Adipocyte (in vitro differentiated cells): ENCODE results near the gene HVCN1.

Experiments
- DNase-seq: peaks from one replicate; pipeline ENCODE4 v3.0.0-alpha.2; 2015; ENCODE audit warnings: low read depth
- H3K27me3 ChIP-seq: replicated peaks from 2 replicates; pipeline ENCODE4 v1.7.0; 2013; ENCODE audit warnings: mild to moderate bottlenecking, low read length, moderate library complexity; ENCODE audit not compliant: control insufficient read depth, insufficient read depth
- H3K36me3 ChIP-seq: 2 replicates; pipeline ENCODE4 v1.7.0; 2013; ENCODE audit warnings: low read length, mild to moderate bottlenecking, moderate library complexity; ENCODE audit not compliant: control insufficient read depth, insufficient read depth, severe bottlenecking
- H3K4me1 ChIP-seq: 2 replicates; pipeline ENCODE4 v1.7.0; 2013; ENCODE audit warnings: mild to moderate bottlenecking, low read length, moderate library complexity; ENCODE audit not compliant: control insufficient read depth, insufficient read depth
- H3K4me3 ChIP-seq: 2 replicates; pipeline ENCODE4 v1.7.0; 2013; ENCODE audit warnings: mild to moderate bottlenecking, low read length, moderate library complexity
- H3K9ac ChIP-seq: 2 replicates; pipeline ENCODE4 v1.7.0; 2013; ENCODE audit warnings: mild to moderate bottlenecking, low read length, moderate library complexity
- H3K9me3 ChIP-seq: 2 replicates; pipeline ENCODE4 v1.7.0; 2013; ENCODE audit warnings: mild to moderate bottlenecking, low read length, moderate library complexity; ENCODE audit not compliant: control insufficient read depth

The HVCN1 gene

GRCh38 chr12:110683888-110684287 is 5.0 kb downstream of the HVCN1 start:
- peaks cover 22% of the 10 kb centered on the region for H3K27me3 ChIP-seq
- H3K4me1 ChIP-seq, result peaks cover 4% of the 10 kb centered on the region
- no peak for DNase-seq

GRCh38 chr12:110680032-110680431 is 8.9 kb downstream of the HVCN1 start:
- DNase-seq, result no peak
- Histone ChIP-seq H3K36me3 (no peaks in the 10 kb centered on the region), H3K4me1 (no peaks in the 10 kb centered on the region), H3K27me3 (peaks cover 3% of the 10 kb centered on the region), H3K9me3 (peaks cover 3% of the 10 kb centered on the region), H3K4me3 (no peak overlapping the region), H3K9ac (no peak overlapping the region)

More at GRCh38 chr12:110683888-110684287, 5.0 kb downstream of the HVCN1 start:
- H3K4me3 ChIP-seq, result no peak overlapping the region
- no peak overlapping the region for H3K9ac ChIP-seq
- H3K9me3 ChIP-seq, result peaks cover 3% of the 10 kb centered on the region
- no peaks in the 10 kb centered on the region for H3K36me3 ChIP-seq

GRCh38 chr12:110679201-110679600 is 9.7 kb downstream of the HVCN1 start:
- H3K4me1 ChIP-seq, result no peaks in the 10 kb centered on the region
- peaks cover 6% of the 10 kb centered on the region for H3K9me3 ChIP-seq
- no peak for DNase-seq
- peaks cover 3% of the 10 kb centered on the region for H3K27me3 ChIP-seq
- H3K4me3 ChIP-seq, result no peak overlapping the region
- no peaks in the 10 kb centered on the region for H3K36me3 ChIP-seq
- H3K9ac ChIP-seq, result no peak overlapping the region

GRCh38 chr12:110677982-110678381 is 10.9 kb downstream of the HVCN1 start:
- no peak overlapping the region for H3K9ac ChIP-seq
- no peaks in the 10 kb centered on the region for H3K4me1 ChIP-seq
- peaks cover 6% of the 10 kb centered on the region for H3K9me3 ChIP-seq
- no peak for DNase-seq
- peaks cover 3% of the 10 kb centered on the region for H3K27me3 ChIP-seq
- no peak overlapping the region for H3K4me3 ChIP-seq
- no peaks in the 10 kb centered on the region for H3K36me3 ChIP-seq

- Histone ChIP-seq H3K36me3 (no peaks in the 10 kb centered on the region), H3K9ac (no peak overlapping the region), H3K27me3 (peaks cover 3% of the 10 kb centered on the region), H3K4me1 (no peaks in the 10 kb centered on the region), H3K4me3 (no peak overlapping the region), H3K9me3 (peaks cover 6% of the 10 kb centered on the region)
- no peak for DNase-seq
Observed at GRCh38 chr12:110677206-110677911, 11.6 kb downstream of the HVCN1 start.

- no peak for DNase-seq
- no peak overlapping the region for H3K4me3 ChIP-seq
- no peak overlapping the region for H3K9ac ChIP-seq
- peaks cover 6% of the 10 kb centered on the region for H3K9me3 ChIP-seq
- H3K4me1 ChIP-seq, result no peaks in the 10 kb centered on the region
- peaks cover 3% of the 10 kb centered on the region for H3K27me3 ChIP-seq
- H3K36me3 ChIP-seq, result no peaks in the 10 kb centered on the region
Observed at GRCh38 chr12:110676171-110676570, 12.7 kb downstream of the HVCN1 start.

GRCh38 chr12:110670161-110670701 is 18.7 kb downstream of the HVCN1 start:
- H3K4me1 ChIP-seq, result no peaks in the 10 kb centered on the region
- peaks cover 13% of the 10 kb centered on the region for H3K9me3 ChIP-seq
- DNase-seq, result no peak
- no peaks in the 10 kb centered on the region for H3K36me3 ChIP-seq
- no peak overlapping the region for H3K4me3 ChIP-seq
- no peak overlapping the region for H3K9ac ChIP-seq
- peaks cover 9% of the 10 kb centered on the region for H3K27me3 ChIP-seq

- H3K36me3 ChIP-seq, result no peaks in the 10 kb centered on the region
- H3K27me3 ChIP-seq, result peaks cover 9% of the 10 kb centered on the region
- H3K4me3 ChIP-seq, result no peak overlapping the region
- no peaks in the 10 kb centered on the region for H3K4me1 ChIP-seq
- H3K9ac ChIP-seq, result no peak overlapping the region
- peaks cover 17% of the 10 kb centered on the region for H3K9me3 ChIP-seq
- DNase-seq, result no peak
Observed at GRCh38 chr12:110669193-110669502, 19.8 kb downstream of the HVCN1 start.

GRCh38 chr12:110668480-110669192 is 20.3 kb downstream of the HVCN1 start:
- H3K4me3 ChIP-seq, result no peak overlapping the region
- DNase-seq, result no peak
- H3K27me3 ChIP-seq, result peaks cover 9% of the 10 kb centered on the region
- no peaks in the 10 kb centered on the region for H3K4me1 ChIP-seq
- H3K36me3 ChIP-seq, result no peaks in the 10 kb centered on the region
- H3K9ac ChIP-seq, result no peak overlapping the region
- peaks cover 17% of the 10 kb centered on the region for H3K9me3 ChIP-seq

GRCh38 chr12:110667671-110668070 is 21.2 kb downstream of the HVCN1 start:
- no peak overlapping the region for H3K9ac ChIP-seq
- DNase-seq, result no peak

GRCh38 chr12:110666892-110667291 is 22.0 kb downstream of the HVCN1 start:
- Histone ChIP-seq H3K9me3 (peaks cover 17% of the 10 kb centered on the region), H3K36me3 (no peaks in the 10 kb centered on the region), H3K27me3 (peaks cover 9% of the 10 kb centered on the region), H3K9ac (no peak overlapping the region), H3K4me3 (no peak overlapping the region), H3K4me1 (no peaks in the 10 kb centered on the region)
- DNase-seq, result no peak

More at GRCh38 chr12:110667671-110668070, 21.2 kb downstream of the HVCN1 start:
- Histone ChIP-seq H3K4me1 (no peaks in the 10 kb centered on the region), H3K27me3 (peaks cover 9% of the 10 kb centered on the region), H3K4me3 (no peak overlapping the region), H3K36me3 (no peaks in the 10 kb centered on the region), H3K9me3 (peaks cover 17% of the 10 kb centered on the region)
